NCI-H345 (cell line): ENCODE data around the gene PTPN20.
A peak's percentile ranks its signal among the peaks of the same experiment; 100 is the strongest.
"Not testable (repeated sequence)": the region's sequence is repeated elsewhere in the genome, so short reads cannot be mapped to it uniquely, and the experiment has no call there.

ENCODE experiments used
- DNase-seq: peaks from one replicate; lab custom pipeline; 2025; lab: John Stamatoyannopoulos, UW

Gene PTPN20, protein sequence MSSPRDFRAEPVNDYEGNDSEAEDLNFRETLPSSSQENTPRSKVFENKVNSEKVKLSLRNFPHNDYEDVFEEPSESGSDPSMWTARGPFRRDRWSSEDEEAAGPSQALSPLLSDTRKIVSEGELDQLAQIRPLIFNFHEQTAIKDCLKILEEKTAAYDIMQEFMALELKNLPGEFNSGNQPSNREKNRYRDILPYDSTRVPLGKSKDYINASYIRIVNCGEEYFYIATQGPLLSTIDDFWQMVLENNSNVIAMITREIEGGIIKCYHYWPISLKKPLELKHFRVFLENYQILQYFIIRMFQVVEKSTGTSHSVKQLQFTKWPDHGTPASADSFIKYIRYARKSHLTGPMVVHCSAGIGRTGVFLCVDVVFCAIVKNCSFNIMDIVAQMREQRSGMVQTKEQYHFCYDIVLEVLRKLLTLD

GRCh38 chr10:46911144-46911876 lies at the start of gene PTPN20:
TSS of gene PTPN20 (plus strand) at chr10:46911428. CDS start at chr10:46932500, 21,072 bp downstream.
- DNase-seq = not testable (repeated sequence)

DNA sequence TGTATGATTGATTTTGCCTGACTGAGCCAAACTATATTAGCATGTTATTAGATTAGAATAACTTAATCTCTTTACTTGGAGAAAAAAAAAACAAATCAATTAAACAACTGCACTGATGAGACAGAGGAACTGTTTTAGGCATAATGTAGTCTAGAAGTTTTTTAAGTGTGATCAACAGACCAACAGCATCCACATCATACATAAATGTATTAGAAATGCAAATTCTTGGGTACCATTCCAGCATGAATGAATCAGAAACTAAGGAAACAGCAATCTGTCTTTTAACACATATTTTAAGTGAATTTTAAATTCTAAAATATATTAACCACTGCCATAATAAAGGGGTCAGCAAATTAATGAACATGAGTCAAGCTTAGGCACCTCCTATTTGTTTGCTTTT lies 41.5 kb upstream of the PTPN20 start:
- not testable (repeated sequence) for DNase-seq

DNA sequence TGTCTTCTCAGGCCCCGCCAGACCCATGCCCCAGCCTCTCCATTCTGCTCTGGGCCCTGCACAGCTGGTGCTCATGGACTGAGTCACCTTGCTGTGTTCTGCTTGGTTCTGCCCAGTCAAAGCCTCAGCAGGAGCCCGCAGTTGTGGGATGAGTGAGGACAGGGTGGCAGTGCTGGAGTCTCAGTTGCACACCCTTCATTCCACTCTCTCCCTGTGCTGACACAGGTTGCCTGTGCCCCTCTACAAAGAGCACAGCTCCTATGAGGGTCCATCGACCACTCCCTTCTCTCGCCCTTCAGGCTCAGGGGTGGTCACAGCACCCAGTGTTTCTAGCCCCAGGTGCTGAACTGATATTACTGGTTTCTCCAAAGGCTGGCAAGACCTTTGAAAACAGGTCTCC lies 39.6 kb upstream of the PTPN20 start:
- DNase-seq = not testable (repeated sequence)

- not testable (repeated sequence) for DNase-seq
These were observed 35.9 kb upstream of the PTPN20 start for GRCh38 chr10:46875304-46875703.

DNA sequence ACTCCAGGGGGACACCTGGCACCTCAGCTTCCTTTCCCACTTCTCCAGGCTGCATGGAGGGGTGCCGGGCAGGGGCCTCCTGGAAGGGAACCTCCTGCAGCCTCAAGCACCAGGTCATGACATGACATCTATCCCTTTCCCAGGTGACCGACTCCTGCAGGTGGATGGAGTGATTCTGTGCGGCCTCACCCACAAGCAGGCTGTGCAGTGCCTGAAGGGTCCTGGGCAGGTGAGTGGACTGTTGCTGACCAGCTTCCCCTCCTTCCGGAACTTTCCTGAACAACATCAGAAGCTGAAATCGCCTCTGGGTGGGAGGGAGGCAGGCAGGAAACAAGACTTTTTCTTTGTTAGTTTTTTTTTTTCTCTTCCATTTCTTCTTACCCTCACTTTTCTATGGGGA lies 34.5 kb upstream of the PTPN20 start:
- DNase-seq = not testable (repeated sequence)

- DNase-seq = peak; percentile 73
These were observed 32.5 kb upstream of the PTPN20 start for GRCh38 chr10:46878761-46879160.

DNA sequence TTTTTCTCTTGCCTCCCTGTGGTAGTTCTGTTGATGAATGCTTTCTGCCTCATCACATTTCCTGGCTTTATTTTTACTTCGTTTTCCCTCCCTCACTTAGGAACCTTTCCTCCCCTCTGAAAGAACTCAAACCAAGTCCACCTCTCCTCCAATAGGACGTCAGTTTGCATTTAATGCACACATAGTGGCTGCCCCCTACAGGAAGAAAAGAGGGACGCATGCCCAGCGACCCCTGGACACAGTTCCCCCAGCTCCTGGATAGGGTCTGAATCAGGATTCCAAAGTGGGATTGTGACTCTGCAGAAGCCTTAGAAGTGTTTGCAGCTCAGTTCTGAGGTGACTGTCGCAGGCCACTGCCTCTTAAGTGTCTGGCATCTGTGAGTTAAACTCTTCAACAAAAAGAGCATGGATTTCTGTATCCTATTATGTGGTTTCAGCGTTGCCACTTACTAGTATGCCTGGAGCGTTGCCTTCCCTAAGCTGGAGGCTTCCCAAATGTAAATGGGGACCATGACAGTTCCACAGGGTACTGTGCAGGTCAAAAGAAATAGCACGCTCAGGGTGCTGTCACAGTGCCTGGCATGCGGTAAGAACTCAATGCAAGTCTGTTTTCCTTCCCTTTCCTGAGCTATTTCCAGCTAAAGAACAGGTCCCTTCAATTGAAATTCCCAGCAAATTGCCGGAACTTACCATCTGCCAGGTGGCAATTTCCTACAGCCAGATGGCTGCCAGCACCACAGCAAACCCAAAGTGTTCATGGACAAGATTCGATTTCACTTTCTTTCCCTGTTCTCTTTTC lies 20.2 kb upstream of the PTPN20 start:
- not testable (repeated sequence) for DNase-seq

DNA sequence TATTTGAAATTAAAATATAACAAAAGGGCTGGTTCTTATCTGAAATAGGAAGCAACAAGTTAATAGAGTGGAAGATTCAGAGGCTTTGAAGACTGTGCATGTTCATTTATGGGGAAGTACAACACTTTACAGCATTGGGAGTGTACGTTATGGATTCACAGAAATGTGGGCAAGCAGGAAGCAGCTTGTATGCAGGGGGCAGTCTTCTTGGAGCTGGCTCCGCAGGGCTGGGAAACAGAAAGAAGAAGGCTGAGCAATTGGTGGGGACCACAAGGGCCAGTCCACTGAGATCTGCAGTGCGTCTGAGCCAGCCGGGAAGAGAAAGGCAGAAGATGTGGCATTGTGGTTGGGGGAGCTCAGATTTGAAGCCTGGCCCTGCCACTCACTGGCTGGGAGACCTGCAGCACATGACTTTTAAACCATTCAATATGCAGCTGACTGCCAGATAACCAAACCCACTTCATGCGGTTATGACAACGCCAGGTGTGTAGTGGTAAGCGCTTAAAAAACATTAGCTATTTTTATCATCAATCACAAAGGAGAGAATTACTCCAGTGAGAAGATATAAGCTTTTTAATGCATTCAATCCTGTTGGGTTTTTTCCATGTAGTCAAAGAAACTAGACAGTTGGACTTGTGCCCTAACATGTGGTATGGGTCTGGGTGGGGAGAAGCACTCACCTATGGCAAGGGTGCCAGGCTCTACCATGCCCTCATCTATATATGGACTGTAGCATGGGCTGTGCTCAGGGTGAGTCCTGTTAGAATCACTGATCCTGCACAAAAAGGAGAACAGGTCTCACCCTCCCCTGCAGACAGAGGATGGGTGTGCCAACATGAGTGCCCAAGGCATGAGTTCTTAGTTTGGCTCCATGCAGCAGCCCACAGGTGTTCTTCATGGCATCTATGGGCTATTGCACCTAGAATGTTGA lies 14.2 kb upstream of the PTPN20 start:
- not testable (repeated sequence) for DNase-seq

DNA sequence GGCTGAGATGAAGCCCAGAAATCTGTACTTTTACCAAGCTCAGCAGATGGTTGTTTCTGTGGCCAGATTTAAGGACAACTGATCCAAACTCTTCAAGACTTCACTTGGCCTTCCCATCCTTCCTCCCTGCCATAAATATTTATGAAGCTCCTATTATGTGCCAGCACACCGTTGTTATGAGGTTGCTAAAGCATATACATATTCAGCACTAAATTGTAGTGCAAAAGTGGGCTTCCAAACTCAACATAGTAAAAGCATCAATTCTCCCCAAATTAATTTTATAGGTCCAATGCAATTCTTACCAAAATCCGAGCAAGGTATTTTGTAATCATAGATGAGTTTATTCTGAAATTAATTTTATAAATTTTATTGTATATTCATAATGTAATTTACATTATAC lies 10.0 kb upstream of the PTPN20 start:
- not testable (repeated sequence) for DNase-seq

- not testable (repeated sequence) for DNase-seq
These were observed 7.4 kb upstream of the PTPN20 start for GRCh38 chr10:46903874-46904273.

DNA sequence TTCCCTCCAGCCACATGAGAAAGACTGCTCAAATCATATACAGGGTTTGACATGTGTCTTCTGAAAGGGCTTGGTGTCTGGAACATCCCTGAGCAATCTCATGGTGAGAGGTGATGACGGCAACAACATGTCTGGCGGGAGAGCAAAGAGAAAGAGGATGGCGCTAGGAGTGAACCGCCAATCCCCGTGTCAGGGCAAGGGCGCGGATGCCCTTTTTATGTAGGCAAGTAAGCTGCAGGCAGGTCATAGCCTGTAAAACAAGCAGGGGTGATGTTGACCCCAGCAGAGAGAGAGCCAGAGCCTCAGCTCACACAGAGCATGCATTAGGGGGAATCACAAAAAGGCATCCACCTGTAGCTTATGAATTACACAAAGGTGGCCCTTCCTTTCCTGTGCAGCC lies 4.9 kb upstream of the PTPN20 start:
- DNase-seq = not testable (repeated sequence)

- DNase-seq = not testable (repeated sequence)
These were observed 3.8 kb upstream of the PTPN20 start for GRCh38 chr10:46907185-46908117.

DNA sequence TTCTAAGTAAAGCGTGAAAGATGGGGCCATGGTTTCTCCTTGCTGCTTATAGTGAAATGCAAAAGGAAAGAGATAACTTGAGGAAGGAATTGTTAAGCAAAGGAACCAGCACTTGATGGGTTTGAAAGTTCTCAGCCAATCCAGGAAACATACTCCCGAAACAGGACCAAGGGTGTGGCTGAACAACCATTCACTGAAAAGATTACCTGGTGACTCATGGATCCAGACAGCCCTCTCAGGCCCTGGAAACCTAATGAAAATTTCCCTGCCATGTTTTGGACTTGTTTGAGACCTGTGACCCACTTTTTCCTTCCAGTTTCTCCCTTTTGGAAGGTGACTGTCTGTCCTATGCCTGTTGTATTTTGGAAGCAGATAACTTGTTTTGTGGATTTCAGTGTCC lies 11.3 kb downstream of the PTPN20 start:
- DNase-seq = not testable (repeated sequence)

DNA sequence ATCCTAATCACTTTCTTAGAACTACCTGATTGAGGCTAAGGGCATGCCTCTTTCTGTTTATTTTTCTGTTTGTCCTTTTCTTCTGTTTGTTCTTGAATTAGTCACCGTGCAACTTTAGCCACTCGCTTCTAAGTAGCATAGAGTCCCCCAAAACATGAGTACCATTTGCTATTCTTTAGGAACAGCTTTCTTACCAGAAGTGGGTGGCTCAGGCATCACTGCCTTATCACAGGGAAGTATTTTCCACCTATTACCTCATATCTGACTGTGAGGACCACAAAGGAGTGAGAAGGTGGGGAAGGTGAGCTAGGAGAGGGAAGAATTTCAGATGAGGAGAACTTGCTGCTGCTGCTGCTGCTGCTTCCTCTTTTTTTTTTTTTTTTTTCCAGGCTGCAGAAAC lies 13.9 kb downstream of the PTPN20 start:
- not testable (repeated sequence) for DNase-seq

GRCh38 chr10:46925853-46926252 lies 14.6 kb downstream of the PTPN20 start:
- DNase-seq = not testable (repeated sequence)

GRCh38 chr10:46928810-46929209 lies 17.6 kb downstream of the PTPN20 start:
- not testable (repeated sequence) for DNase-seq

GRCh38 chr10:46932383-46932782 lies 21.2 kb downstream of the PTPN20 start:
- not testable (repeated sequence) for DNase-seq

DNA sequence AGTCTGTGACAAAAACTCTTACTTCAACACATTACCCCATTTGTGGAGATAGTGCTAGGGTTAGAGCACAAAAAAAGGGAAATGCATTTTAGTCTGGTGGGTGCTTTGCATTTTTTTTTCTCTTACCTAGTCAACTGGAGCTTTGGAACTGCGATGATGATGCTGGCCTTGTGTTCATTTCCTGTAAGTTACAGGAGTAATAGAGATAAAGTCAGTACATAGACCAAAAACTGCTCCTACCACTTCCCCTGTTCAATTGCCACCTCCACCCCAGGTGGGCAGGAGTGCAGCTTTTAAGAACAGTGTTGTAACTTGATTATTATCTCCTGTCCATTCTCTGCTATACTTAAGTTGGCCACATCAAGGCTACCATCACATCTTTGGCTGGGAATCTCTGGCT lies 29.9 kb downstream of the PTPN20 start:
- DNase-seq = not testable (repeated sequence)

DNA sequence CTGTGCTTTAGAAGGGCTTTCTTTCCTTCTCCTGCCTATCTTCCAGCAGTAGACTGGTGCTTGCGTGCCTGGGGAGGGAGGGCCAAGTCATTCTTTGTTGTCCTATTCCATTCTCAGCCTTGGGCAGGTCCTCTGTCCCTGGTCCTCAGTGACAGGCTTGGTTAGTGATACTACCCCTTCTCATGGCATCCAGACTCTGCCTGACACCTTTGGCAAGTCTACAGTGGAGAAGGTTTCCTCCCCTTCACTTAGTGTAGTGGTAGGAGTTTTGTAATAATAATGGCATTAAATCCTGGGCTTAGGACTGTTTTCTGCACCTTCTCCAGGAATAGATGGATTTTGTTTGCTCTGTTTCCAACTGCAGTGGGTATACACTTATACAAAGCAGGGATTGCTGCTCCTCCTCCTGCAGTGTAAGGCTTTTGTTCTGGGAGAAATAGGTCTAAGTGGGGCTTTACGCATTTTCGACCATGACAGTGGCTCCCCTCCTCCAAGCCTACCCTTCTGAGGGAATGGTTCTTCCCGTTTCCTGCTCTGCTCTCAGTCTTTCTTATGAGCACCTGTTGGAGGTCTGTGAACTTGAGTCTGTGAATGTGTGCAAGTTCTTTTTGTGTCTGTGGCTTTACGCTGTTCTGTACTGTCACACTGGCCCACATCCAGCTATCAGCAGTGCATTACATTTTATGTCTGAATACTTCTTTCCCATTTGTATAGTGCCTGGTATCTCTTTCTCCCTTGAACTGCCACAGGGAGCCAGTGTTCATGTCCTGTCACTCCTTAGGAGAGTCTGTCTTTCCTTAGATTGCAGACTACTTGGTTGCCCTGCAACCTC lies 37.7 kb downstream of the PTPN20 start:
- peak; percentile 1 for DNase-seq
